PFSK-1 (cell line): ENCODE measurements around the gene FOLR2.

ENCODE experiments used
- FOXP2 ChIP-seq: optimal IDR thresholded peaks from 2 replicates; pipeline ENCODE3; 2011; ENCODE audit warnings: borderline replicate concordance, control low read depth, inconsistent platforms; ENCODE audit not compliant: insufficient read depth; ENCODE audit errors: extremely low read length, extremely low read depth
- POLR2AphosphoS5 ChIP-seq: IDR thresholded peaks from 2 replicates; pipeline ENCODE4 v1.6.1; 2012; ENCODE audit warnings: low read depth, mild to moderate bottlenecking, control low read depth, low read length, moderate library complexity
- REST ChIP-seq, 2 experiments: IDR thresholded peaks; 2 replicates each; pipeline versions ENCODE4 v1.6.1 to v1.8.0; 2011 to 2012; ENCODE audit warnings: low read depth in 2 of 2, low read length in 2 of 2, control low read depth in 1 of 2, inconsistent platforms in 1 of 2, mild to moderate bottlenecking in 1 of 2, moderate library complexity in 1 of 2; ENCODE audit not compliant: insufficient read depth in 1 of 2
- SIN3A ChIP-seq: IDR thresholded peaks from 2 replicates; pipeline ENCODE4 v1.6.1; 2012; ENCODE audit warnings: mild to moderate bottlenecking, low read length, moderate library complexity, borderline replicate concordance; ENCODE audit not compliant: insufficient read depth
- TAF1 ChIP-seq: IDR thresholded peaks from 2 replicates; pipeline ENCODE4 v1.6.1; 2012; ENCODE audit warnings: low read length, control low read depth, borderline replicate concordance; ENCODE audit not compliant: insufficient read depth

The FOLR2 gene

GRCh38 chr11:72209101-72209500 lies 7.5 kb upstream of the FOLR2 start:
- TF ChIP-seq FOXP2 (no peak), REST (IDR thresholded peaks at IDR 0.05; ENCODE audit: insufficient read depth in 1 of 2, low read depth in 2 of 2, low read length in 2 of 2) (no peak), SIN3A (no peak), POLR2AphosphoS5 (no peak), TAF1 (no peak)

GRCh38 chr11:72217841-72218240 lies 1.2 kb downstream of the FOLR2 start:
- TF ChIP-seq FOXP2, result no peak
- TF ChIP-seq REST (IDR thresholded peaks at IDR 0.05; ENCODE audit: insufficient read depth in 1 of 2, low read depth in 2 of 2, low read length in 2 of 2), result no peak

- no peak for TF ChIP-seq FOXP2
- no peak for TF ChIP-seq TAF1
- no peak for TF ChIP-seq SIN3A
- no peak for TF ChIP-seq POLR2AphosphoS5
- no peak for TF ChIP-seq REST (IDR thresholded peaks at IDR 0.05; ENCODE audit: insufficient read depth in 1 of 2, low read depth in 2 of 2, low read length in 2 of 2)
Observed at GRCh38 chr11:72218251-72218745, 1.7 kb downstream of the FOLR2 start.

GRCh38 chr11:72220696-72221363 lies 4.2 kb downstream of the FOLR2 start:
- TF ChIP-seq REST (IDR thresholded peaks at IDR 0.05; ENCODE audit: insufficient read depth in 1 of 2, low read depth in 2 of 2, low read length in 2 of 2) (no peak), FOXP2 (no peak), POLR2AphosphoS5 (no peak), TAF1 (no peak), SIN3A (no peak)
